GM23248 (cell line): Measurements from ENCODE around the gene PZP.

ENCODE experiments used
- EZH2 ChIP-seq: fragments of 200-600 bp; sonication (generic); IDR thresholded peaks from 2 replicates; pipeline ENCODE4 v1.6.1; 2018; ENCODE audit warnings: antibody characterized with exemption, mild to moderate bottlenecking; ENCODE audit not compliant: insufficient read depth, poor library complexity, severe bottlenecking
- EZH2phosphoT487 ChIP-seq: fragments of 200-600 bp; sonication (generic); IDR thresholded peaks from 2 replicates; pipeline ENCODE4 v1.6.1; 2018; ENCODE audit warnings: antibody characterized with exemption, moderate library complexity, mild to moderate bottlenecking, low read depth; ENCODE audit not compliant: insufficient read depth

DNA sequence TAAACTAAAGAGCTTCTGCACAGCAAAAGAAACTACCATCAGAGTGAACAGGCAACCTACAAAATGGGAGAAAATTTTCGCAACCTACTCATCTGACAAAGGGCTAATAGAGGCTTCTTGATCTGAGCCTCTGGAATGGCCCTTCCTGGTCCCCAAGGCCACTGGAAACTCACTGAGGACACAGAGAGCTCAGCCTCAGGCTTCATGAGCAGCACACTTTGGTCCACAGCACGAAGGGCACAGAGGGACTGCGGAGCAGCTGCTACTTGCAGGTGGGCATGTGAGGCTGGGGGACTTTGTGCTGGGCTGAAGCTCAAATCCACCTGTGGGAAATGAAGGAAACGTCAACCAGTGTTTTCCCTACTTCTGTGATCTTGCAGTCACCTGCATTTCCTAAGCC is 27.4 kb downstream of the PZP start:
- TF ChIP-seq EZH2, result no peak
- TF ChIP-seq EZH2phosphoT487, result no peak
